SK-N-SH (cell line): ENCODE measurements around the gene GPN2.

Experiments
- EP300 ChIP-seq, 2 experiments: IDR thresholded peaks; 2 replicates each; pipeline versions ENCODE4 v1.4.0 to v1.6.1; 2012; ENCODE audit warnings: borderline replicate concordance in 1 of 2, low read depth in 1 of 2, low read length in 1 of 2
- JUND ChIP-seq: IDR thresholded peaks from 2 replicates; pipeline ENCODE4 v1.4.0; 2012
- TCF12 ChIP-seq: IDR thresholded peaks from 2 replicates; pipeline ENCODE4 v1.4.0; 2012
- YY1 ChIP-seq: IDR thresholded peaks from 2 replicates; pipeline ENCODE4 v1.4.0; 2012; ENCODE audit warnings: low read depth, mild to moderate bottlenecking
- TF ChIP-seq, protein P1 (sequence below): fragments of 200-600 bp; sonication (generic); IDR thresholded peaks from 2 replicates; pipeline ENCODE4 v1.6.1; 2017; ENCODE audit warnings: antibody characterized with exemption, mild to moderate bottlenecking, moderate library complexity
- TF ChIP-seq, protein P2 (sequence below): IDR thresholded peaks from 2 replicates; pipeline ENCODE4 v1.4.0; 2012; ENCODE audit warnings: low read depth, borderline replicate concordance
- TF ChIP-seq, protein P3 (sequence below): fragments of 150-350 bp; IDR thresholded peaks from 2 replicates; pipeline ENCODE4 v1.6.1; 2016; ENCODE audit warnings: mild to moderate bottlenecking, low read depth, low read length

DNA sequence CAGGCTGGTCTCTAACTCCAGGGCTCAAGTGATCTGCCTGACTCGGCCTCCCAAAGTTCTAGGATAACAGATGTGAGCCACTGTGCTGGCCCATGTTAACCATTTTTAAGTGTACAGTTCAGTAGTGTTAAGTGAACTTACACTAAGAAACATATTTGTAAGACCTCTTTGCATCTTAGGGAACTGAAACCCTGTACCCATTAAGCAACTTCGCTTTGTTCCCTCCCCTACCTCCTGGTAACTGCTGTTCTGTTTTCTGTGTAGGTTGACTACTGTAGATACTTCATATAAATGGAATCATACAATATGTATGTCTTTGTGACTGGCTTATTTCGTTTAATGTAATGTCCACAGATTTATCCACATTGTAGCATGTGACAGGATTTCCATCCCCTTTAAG is 42.4 kb upstream of the GPN2 start:
- TF ChIP-seq, protein P1, sequence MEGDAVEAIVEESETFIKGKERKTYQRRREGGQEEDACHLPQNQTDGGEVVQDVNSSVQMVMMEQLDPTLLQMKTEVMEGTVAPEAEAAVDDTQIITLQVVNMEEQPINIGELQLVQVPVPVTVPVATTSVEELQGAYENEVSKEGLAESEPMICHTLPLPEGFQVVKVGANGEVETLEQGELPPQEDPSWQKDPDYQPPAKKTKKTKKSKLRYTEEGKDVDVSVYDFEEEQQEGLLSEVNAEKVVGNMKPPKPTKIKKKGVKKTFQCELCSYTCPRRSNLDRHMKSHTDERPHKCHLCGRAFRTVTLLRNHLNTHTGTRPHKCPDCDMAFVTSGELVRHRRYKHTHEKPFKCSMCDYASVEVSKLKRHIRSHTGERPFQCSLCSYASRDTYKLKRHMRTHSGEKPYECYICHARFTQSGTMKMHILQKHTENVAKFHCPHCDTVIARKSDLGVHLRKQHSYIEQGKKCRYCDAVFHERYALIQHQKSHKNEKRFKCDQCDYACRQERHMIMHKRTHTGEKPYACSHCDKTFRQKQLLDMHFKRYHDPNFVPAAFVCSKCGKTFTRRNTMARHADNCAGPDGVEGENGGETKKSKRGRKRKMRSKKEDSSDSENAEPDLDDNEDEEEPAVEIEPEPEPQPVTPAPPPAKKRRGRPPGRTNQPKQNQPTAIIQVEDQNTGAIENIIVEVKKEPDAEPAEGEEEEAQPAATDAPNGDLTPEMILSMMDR, result no peak
- TF ChIP-seq TCF12, result no peak
- TF ChIP-seq, protein P2, sequence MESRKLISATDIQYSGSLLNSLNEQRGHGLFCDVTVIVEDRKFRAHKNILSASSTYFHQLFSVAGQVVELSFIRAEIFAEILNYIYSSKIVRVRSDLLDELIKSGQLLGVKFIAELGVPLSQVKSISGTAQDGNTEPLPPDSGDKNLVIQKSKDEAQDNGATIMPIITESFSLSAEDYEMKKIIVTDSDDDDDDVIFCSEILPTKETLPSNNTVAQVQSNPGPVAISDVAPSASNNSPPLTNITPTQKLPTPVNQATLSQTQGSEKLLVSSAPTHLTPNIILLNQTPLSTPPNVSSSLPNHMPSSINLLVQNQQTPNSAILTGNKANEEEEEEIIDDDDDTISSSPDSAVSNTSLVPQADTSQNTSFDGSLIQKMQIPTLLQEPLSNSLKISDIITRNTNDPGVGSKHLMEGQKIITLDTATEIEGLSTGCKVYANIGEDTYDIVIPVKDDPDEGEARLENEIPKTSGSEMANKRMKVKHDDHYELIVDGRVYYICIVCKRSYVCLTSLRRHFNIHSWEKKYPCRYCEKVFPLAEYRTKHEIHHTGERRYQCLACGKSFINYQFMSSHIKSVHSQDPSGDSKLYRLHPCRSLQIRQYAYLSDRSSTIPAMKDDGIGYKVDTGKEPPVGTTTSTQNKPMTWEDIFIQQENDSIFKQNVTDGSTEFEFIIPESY, result no peak
- TF ChIP-seq EP300 (IDR thresholded peaks at IDR 0.05; ENCODE audit: borderline replicate concordance in 1 of 2, low read depth in 1 of 2, low read length in 1 of 2), result no peak
- TF ChIP-seq, protein P3, sequence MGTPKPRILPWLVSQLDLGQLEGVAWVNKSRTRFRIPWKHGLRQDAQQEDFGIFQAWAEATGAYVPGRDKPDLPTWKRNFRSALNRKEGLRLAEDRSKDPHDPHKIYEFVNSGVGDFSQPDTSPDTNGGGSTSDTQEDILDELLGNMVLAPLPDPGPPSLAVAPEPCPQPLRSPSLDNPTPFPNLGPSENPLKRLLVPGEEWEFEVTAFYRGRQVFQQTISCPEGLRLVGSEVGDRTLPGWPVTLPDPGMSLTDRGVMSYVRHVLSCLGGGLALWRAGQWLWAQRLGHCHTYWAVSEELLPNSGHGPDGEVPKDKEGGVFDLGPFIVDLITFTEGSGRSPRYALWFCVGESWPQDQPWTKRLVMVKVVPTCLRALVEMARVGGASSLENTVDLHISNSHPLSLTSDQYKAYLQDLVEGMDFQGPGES, result no peak
- TF ChIP-seq JUND, result no peak
- no peak for TF ChIP-seq YY1
